Activated CD8-positive, alpha-beta memory T cell treated with anti-CD3 and anti-CD28 coated beads for 4 hours (primary cell): Measurements from ENCODE around the gene NKG7.
A peak's percentile ranks its signal among the peaks of the same experiment; 100 is the strongest.

Experiments
- DNase-seq, 2 donors: peaks; one replicate each; pipeline ENCODE4 v3.0.0-alpha.2; 2020; ENCODE audit warnings: low read depth in 2 of 2

NKG7 gene

DNA sequence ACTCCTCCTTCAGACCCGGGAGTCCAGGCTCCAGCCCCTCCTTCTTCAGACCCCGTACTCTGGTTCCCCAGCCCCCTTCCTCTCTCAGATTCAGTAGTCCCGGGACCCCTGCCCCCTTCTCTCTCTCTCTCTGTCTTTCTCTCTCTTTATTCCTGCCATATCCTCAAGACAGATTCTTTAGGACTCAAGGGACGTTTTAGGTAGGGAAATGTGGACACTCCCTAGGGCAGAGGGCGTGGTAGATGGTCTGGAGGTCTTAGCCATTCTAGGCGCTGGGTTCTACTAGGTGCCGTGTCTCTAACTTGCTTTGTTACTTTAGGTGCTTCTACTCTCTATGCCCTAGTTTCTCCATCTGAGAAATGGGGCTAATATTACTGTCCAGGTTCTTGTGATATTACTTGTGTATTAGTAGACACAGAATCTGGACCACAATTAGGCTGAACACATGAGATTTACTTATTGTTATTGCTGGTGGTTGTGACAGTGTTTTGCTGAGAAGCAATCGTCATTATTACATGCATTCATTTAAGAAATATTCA lies 18.7 kb upstream of the NKG7 start:
- DNase-seq = no peak

DNA sequence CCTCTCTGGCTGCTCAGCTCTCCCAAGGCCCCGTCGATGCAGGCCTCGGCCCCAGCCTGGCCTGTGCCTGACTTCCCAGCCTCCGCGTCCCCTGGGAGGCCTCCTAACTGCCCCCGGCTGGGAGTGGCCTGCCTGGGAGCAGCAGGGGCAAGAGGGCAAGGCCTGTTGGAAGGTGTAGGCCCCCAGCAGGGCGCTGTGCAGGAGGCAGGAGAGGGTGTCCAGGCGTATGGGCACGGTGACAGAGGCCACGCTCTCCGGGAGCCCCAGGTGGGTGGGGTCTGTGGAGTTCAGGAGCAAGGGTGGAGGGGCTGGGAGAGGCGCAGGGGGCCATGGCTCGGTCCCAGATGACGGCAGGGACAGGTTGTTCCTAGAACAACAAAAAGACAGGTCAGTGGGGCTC lies 16.7 kb upstream of the NKG7 start:
- DNase-seq = no peak

DNA sequence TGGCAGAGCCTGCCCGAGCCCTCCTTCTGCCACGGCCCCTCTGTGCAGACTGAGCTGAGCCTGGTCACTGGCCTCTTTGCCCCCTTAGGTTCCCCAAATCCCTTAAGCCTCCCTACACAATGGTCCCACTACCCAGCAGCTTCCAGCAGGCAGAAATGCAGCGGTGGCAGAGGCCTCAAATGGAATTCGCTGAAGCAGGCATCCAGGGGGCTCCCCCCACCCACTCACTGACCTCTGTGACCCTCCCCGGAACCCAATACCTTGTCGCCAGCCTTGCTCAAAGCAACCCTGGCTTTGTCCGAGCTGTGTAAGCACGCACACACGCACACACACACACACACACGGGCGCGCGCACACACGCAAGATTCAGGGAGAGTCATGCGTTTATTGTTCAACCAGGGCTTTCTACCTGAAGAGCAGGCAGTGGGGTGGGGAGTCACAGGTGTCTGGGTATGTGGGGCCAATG lies 15.5 kb upstream of the NKG7 start, which contains the start of gene LIM2:
Gene LIM2 (minus strand): TSS at position 51 of the 466 bp plus-strand sequence. CDS start 531 bp downstream, outside the sequence.
- DNase-seq = no peak

DNA sequence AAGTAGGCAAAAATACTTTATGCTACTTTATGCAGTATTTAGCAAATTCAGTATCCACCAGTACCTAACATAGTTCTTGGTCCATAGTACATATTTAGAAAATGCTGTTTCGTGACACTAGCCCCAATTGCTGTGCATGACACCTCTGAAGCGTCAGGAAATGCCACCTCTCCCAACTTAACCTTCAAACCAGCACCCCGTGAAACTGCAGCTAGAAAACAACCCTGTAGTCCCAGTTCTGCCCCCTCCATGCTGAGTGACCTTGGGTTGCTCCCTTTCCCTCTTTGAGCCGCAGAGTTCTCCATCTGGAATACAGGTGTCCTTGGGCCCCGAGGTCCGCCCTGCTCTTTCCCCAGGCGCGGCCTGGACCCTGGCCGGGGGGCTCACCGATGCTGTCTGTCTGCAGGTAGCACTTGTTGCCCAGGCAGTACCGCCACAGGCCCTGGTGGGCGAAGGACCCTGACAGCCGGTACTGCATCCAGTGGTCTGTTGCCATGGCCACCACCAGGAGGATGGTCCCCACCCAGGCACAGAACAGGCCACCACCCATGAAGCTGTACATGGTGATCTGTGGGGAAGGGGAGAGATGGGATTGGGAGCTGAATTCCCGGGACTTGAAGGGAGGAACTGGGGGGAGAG lies 14.5 kb upstream of the NKG7 start:
- no peak for DNase-seq

DNA sequence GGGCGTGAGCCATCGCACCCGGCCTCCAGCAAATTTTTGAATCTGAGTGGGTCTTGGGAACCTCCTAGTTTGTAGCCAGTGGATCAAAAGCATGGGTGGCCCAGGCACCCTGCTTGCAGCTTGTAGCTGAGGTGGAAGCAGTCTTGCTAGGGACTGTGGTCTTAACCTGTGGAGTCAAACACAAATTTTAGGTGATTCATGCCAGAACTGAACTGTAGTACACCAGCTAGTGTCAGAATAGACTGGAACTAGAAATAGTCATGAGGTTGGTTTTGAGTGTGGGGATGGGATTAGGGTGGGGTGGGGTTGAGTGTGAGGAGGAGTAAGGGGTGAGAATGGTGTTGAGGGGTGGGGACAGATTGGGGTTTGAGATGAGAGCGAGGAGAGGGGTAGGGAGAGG lies 9.6 kb upstream of the NKG7 start:
- no peak for DNase-seq

DNA sequence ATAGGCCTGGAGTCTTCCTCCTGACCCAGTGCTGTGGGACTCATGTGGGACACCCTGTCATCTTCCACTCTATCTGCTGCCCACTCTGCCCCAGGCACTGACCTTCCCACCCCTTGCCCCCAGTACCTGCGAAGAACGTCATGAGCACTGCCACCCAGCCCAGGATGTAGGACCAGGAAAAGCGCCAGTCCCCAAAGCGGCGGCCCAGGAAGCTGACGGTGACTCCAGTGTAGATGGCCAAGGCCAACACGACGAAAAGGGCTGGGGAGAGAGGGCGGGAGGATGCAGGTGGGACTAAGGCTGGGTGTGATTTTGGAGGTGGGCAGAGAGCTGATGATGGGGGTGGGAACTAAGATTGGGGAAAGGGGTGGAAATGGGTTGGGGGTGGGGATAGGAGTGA lies 7.9 kb upstream of the NKG7 start:
- no peak for DNase-seq

DNA sequence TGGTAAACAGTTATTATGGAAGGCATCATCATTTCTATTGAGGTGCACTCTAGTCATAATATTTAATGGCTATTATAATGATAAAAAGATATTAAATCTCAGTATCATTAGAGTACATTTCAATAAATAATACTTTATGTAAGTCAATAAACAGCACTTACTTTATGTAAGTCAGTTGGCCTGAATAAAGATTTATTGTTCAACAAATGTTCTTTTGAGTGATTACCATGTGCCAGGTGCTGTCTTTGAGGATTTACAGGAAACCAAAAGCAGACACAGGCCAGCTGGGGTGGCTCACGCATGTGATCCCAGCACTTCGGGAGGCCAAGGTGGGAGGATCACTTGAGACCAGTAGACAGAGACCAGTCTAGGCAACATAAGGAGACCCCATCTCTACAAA lies 5.0 kb upstream of the NKG7 start:
- DNase-seq = no peak

DNA sequence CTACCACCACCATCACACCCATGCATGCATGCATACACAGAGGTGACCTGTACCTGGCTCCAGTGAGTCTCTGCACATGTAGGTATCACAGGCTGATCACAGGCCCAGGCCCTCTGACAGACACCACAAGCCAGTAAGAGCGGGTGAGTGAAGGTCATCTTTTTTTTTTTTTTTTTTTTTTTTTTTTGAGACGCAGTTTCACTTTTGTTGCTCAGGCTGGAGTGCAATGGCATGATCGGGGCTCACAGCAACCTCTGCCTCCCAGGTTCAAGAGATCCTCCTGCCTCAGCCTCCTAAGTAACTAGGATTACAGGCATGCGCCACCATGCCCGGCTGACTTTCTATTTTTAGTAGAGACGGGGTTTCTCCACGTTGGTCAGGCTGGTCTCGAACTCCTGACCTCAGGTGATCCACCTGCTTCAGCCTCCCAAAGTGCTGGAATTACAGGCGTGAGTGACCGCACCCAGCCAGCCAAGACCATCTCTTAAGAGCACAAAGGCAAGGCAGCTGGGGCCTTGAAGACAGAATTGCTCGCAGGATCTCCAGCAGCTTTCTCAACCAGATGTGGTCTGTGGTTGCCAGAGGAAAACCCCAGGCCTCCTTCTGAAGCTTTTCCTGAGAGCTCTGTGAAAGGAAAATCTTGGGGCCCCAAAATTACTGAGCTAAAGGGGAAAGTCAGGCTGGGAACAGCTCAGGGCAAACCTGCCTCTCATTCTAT lies 3.2 kb upstream of the NKG7 start:
- DNase-seq = no peak

DNA sequence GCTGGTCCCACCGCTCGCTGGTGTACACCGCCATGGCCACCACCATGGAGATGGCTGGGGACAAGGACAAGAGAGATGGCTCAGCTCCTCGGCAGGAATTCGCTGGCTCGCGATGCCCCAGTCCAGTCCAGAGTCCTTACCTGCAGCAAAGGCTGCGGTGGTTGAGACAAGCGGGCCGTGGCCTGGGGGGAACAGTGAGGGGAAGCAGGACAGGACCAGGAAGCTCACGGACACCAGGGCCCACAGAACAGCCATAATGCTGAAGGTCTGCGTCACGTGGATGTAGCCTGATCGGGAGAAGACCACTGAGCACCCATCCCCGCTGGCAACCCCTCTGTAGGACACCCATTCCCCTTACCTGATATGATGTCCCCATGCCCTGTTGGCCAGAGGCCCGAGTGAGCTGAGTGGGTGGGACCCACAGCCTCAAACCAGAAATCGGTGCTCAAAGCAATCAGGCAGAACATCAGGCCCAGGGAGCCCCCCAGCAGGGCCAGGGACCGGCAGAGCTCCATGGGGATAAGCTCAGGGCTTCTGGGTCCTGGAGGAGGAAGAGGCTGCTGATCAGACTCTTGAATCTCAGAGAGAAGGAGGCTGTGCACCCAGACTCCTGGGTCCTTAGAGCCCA lies 319 bp downstream of the NKG7 start:
- no peak for DNase-seq

DNA sequence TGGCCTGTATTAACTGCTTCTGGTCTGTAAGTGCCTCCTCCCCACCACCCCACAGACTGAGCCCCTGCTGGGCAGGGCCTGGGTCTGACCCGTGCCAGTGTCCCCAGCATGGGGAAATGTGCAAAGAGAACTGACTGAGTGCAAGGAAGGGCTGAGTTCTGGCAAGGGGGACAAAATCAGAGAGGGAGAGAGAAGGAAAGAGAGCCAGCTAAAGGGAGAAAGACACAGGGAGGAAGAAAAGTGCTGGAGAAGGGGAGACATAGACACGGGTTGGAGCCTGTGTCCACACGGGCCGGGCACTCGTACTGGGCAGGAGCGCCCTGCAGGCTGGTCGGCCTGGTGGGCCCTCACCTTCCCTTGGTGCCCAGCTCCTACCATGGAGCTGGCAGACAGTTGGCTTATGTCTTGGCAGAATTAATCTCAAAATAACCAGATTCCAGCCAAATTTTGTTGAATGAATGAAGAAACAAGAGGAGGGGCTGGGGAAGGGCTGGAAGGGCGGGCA lies 1.2 kb downstream of the NKG7 start:
- no peak for DNase-seq

DNA sequence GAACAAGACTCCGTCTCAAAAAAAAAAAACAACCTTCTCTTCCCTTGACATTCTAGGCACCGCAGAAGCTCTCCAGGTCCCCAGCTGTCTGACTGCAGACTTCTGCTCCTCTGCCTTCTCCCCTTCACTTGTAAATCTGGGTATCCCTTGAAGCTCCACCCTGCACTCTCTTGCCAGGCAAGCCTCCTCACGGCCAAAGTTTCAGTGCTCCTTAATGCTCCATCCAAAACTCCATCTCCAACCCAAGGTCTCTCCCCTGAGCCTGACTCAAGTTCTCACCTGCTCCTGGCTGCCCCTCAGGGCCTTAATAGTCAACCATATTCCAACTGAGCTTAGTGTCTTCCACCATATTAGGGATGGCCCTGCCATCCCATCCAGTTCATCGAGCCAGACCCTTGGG lies 2.2 kb downstream of the NKG7 start:
- no peak for DNase-seq

DNA sequence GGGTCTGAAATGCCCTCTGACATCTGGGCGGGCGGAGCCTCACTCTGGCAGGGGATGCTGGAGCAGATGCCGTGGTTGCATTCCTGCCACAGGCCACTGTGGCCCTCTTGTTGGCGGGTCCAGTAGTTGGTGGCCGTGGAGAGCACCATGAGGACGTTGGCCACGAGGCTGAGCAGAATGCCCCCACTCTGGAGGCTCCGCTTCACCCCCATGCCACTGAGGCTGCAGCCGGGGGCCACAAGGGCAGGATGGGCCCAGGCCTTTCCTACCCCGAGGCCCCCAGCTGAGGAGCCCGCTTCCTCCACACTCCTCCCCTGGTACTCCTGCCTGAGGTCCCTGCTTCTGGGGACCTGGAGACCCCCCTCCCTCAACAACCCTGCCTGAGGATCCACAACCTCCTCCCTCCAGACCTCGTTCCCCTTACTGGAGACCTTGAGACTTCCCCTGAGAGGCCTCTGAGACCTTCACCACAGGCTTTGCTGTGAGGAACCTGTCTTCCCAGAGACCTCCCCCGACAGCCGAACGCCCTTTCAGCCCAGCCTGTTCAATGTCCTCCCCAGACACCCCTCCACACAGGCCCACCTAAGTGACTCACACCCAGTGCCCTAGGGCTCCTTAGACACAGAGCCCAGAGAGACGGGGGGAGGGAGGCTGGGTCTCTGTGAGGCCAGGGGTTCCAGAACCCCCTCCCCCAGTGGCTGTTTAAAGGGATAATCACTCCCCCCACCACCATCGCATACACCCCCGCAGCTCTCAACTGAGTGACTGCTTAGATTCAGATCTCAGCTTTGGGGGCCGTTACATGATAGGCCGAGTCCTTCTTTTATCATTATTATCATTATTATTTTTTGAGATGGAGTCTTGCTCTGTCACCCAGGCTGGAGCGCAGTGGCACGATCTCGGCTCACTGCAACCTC lies 3.8 kb downstream of the NKG7 start, which contains the start of gene CLDND2:
Gene CLDND2 (minus strand): TSS at position 638 of the 917 bp plus-strand sequence. CDS start 426 bp downstream, at position 212.
- no peak for DNase-seq

DNA sequence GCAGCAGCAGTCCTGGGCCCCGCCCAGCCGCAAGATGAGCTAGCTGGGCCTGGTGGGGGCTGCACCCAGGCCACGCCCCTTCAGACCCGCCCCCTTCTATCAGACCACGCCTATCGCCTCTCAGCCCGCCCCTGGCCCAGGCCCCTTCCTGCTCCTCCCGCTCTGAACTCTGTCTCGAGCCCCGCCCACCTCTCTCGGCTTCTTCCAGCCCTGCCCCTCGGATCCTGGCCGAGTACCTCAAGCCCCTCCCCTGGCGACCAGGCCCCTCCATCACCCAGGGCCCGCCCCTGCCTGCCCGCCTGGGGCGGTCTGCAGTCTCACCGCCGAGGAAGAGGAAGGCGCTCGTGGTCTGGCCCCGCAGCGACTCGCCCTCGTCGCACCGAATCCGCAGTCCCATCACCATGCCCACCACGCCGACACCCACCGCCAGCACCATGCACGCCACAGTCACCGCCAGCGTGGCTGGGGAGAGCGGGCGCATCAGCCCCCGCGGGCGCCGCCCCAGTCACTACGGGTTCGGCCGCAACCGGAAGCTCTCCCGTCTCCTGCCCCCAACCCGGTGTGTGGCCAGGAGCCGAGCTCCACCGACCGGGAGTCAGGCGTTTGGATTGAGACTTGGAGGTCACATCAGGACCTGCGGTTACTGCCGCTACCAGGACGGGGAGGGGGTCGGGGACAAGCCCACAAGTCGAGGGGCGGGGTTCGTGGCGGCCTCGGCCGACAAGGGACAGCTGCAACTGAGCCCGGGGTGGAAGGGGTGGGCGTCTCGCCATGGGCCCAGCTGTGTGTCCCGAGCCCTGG lies 4.7 kb downstream of the NKG7 start:
- DNase-seq = peak; percentile 95 to 97

DNA sequence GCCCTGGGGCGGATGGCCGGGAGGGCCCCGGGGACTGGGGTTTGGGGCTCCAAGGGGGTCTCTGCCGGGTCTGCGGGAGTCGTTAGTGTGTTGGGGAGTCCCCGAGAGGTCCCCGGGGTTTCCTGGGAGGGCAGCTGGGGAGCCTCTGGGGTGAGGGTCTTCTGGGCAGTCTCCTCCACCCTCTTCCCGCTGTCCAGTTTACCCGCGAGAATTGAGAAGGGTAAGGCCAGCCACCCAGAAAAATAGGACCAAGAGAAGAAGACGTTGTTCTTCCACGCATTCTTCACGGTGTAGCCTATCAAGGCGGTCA lies 5.2 kb downstream of the NKG7 start:
- no peak for DNase-seq

DNA sequence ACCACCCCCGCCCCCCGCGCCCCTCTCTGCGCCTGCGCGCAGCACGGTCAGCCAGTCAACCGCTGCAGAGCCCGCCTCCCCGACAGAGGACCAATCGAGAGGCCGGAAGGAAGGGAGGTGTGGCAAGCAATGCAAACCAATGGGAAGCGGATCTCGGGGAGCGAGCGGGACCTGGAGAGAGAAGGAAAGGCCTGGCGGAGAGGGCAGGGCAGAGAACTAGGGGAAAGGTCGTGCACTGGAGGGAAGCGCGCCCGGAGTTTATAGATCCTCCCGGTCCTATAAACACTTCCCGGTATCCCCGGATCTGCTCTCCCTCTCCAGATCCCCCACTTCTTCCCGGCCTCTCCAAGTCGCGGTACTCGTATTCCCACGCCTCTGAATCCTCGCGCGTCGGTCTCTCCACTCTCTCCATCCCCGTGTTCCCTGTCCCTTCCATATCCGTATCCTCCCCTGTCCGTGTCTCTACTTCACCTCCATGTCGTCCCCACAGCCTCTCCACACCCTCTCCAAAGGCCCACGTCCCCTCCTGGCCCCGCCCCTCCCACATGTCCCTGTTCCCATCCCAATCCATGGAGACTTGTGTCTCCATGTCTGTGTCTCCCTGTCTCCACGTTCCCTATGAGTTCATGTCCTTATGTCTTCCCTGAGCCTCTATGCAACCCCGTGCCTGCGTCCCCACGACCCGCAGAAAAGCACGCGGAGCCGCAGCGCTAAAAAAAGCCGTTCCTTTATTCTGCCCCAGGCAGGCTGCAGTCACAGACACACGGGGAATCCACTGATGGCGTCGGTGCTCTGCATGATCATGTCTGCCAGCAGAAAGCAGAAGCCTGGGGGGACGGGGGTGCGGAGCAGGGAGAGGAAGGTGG lies 5.8 kb downstream of the NKG7 start:
- DNase-seq = peak; percentile 81 to 91

DNA sequence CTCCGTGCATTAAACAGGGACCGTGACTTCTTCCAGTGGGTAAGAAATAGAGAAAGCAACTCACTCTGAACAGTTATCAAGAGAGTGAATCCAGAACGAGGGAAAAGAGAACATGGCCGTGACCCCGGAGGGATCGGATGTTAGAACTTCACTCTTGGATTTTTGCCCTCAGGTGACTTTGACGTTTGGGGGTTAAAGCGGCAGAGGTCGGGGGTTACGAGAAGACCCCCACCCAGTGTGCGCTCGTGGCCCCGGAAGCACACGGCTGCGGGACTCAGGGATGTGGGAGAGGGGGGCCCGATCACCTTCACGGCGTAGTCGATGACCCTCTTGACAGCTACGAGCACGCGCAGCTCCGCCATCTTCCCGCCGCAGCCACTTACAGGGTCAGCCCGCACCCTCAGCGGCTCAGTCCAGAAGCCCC lies 6.5 kb downstream of the NKG7 start, which contains the start of gene ETFB:
Gene ETFB (minus strand): TSS at position 424 of the 424 bp plus-strand sequence. CDS start 62 bp downstream, at position 362.
- DNase-seq = no peak

DNA sequence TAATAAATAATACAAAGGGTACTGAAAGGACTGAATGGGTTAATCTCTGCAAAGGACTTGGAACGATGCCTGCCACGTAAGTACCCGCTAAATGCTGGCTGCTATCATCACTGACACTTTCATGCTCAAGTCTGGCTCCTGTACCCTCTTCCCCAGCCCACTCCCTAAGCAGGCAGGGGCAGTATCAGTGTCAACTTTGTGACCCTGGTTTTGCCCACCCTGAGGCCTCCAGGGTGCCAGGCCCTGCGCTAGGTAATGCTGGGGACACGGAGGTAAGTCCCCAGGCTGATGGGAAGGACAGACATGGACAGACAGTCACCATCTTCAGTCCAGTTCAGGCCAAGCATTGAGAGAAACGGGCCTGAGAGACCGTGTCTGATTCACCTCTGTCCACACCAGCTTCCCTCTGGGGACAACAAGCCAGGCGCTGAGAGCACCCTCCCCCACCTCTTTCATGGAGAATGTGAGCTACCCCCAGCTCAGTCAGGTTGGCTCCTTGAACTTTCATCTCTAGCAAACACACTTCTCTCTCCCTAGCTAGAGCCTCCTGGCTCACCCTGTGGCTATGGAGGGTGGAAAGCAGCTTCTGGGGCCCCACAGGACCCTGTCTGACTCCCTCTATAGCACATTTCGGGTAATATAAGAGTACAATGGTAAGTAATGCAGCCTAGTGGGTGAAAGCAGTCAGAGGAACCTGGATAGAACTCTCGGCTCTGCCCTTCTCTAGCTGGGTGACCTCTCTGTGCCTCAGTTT lies 7.1 kb downstream of the NKG7 start:
- DNase-seq = no peak

DNA sequence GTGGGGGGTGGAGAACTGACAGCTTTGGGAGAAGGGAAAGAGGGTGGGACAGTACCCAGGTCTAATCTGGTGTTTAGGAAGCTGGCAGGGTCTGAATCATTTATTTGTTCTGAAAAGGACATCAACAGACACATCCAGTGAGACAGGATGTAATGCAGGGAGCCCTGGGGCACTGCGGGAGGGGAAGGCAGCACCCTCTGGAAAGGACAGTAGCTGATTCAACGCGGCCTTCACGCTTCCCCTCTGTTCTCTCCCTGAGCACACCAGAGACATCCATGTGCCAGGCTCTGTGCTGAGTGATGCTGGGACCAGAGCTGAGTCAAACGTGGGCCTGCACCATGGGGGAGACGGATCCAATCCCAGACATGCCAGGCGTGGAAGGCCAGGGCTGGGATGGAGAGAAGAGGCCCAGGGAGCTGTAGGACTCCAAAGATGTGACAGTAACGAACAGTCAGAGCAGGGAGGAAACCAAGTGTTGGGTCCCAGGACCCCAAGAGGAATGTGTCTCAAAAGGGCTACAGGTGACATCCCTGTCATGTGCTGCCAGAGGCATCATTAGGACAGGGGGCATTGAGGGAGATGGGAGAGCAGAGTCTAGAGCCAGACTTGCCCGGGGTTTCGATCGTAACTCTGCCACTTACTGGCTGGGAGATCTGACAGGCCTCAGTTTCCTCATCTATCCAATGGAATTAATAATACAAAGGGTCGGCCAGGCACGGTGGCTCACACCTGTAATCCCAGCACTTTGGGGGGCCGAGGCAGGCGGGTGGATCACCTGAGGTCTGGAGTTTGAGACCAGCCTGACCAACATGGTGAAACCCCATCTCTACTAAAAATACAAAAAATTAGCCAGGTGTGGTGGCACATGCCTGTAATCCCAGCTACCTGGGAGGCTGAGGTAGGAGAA lies 8.0 kb downstream of the NKG7 start:
- no peak for DNase-seq
